ENCODE data around the gene SEZ6L.
A peak's percentile ranks its signal among the peaks of the same experiment; 100 is the strongest.
"Not testable (repeated sequence)": the region's sequence is repeated elsewhere in the genome, so short reads cannot be mapped to it uniquely, and the experiment has no call there.

SEZ6L gene

DNA sequence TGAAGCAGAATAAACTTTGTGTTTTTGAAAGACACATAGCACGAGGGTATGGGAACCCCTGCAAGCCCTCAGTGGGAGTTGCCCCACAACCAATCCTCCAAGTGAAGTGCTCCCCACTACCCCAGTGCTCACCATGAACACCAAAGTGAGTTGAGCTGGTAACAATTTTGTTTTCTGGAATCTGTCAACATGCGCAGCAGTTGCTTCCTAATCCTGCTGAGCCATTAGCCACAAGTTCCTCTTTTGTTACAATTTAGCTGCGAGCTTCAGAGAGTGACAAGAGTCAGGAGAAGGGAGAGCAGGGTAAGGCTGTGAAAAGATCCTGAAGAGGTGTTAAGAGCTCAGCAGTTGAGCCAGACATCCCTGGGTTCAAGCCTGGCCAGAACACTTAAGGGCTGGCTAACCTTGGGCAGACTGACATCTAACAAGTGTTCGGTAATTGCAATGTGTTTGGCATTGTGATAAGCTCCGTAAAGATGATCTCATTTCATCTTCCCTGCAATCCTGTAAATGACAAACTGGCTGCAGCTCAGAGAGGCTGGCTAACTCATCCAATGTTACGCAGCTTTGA lies 235.7 kb downstream of the SEZ6L start:
- TF ChIP-seq POLR2AphosphoS5 (IDR thresholded peaks at IDR 0.05; ENCODE audit: low read depth): no peak
- TF ChIP-seq SPI1 (IDR thresholded peaks at IDR 0.05; ENCODE audit: borderline replicate concordance, low read depth): peak; percentile 57; the same call in 1 of the 2 replicates
- no peaks in the 10 kb centered on the region for H3K27me3 ChIP-seq (ENCODE audit: insufficient read depth, poor library complexity, severe bottlenecking)
- H3K4me3 ChIP-seq (replicated peaks; ENCODE audit: insufficient read depth, low read length): no peak overlapping the region
- DNase-seq (ENCODE audit: low read depth in 1 of 2, low spot score in 1 of 2): peak; percentile 44 to 81
- no peak overlapping the region for H3K27ac ChIP-seq (replicated peaks)

DNA sequence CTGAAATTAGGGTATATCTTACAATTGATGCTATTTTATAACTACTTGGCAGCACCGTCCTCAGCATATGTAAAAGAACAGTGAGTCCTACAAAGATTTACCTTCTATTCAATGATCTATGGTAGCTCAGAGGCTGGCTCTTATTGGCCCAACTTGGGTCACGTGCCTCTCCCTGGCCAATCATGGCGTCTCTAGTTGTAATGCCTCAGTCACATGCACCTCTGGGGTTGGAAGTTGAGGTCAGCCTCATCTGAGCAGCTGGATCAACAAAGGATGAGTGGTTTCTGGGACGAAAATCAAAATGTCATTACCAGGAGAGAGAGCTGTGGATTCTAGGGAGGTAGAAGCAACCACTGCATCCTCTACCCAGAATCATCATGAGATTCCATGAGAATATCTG lies 236.9 kb downstream of the SEZ6L start:
- no peak overlapping the region for H3K27ac ChIP-seq (replicated peaks)
- H3K27me3 ChIP-seq (ENCODE audit: insufficient read depth, poor library complexity, severe bottlenecking): no peaks in the 10 kb centered on the region
- no peak for DNase-seq (ENCODE audit: low read depth in 1 of 2, low spot score in 1 of 2)
- H3K4me3 ChIP-seq (replicated peaks; ENCODE audit: insufficient read depth, low read length): no peak overlapping the region
- TF ChIP-seq, protein P1, sequence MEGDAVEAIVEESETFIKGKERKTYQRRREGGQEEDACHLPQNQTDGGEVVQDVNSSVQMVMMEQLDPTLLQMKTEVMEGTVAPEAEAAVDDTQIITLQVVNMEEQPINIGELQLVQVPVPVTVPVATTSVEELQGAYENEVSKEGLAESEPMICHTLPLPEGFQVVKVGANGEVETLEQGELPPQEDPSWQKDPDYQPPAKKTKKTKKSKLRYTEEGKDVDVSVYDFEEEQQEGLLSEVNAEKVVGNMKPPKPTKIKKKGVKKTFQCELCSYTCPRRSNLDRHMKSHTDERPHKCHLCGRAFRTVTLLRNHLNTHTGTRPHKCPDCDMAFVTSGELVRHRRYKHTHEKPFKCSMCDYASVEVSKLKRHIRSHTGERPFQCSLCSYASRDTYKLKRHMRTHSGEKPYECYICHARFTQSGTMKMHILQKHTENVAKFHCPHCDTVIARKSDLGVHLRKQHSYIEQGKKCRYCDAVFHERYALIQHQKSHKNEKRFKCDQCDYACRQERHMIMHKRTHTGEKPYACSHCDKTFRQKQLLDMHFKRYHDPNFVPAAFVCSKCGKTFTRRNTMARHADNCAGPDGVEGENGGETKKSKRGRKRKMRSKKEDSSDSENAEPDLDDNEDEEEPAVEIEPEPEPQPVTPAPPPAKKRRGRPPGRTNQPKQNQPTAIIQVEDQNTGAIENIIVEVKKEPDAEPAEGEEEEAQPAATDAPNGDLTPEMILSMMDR (IDR thresholded peaks at IDR 0.05; ENCODE audit: insufficient read depth, low read length): no peak
- TF ChIP-seq SPI1 (IDR thresholded peaks at IDR 0.05; ENCODE audit: borderline replicate concordance, low read depth) (no peak), GABPA (IDR thresholded peaks at IDR 0.05; ENCODE audit: low read depth) (no peak), POLR2AphosphoS5 (IDR thresholded peaks at IDR 0.05; ENCODE audit: low read depth) (no peak)
- TF ChIP-seq, protein P2, sequence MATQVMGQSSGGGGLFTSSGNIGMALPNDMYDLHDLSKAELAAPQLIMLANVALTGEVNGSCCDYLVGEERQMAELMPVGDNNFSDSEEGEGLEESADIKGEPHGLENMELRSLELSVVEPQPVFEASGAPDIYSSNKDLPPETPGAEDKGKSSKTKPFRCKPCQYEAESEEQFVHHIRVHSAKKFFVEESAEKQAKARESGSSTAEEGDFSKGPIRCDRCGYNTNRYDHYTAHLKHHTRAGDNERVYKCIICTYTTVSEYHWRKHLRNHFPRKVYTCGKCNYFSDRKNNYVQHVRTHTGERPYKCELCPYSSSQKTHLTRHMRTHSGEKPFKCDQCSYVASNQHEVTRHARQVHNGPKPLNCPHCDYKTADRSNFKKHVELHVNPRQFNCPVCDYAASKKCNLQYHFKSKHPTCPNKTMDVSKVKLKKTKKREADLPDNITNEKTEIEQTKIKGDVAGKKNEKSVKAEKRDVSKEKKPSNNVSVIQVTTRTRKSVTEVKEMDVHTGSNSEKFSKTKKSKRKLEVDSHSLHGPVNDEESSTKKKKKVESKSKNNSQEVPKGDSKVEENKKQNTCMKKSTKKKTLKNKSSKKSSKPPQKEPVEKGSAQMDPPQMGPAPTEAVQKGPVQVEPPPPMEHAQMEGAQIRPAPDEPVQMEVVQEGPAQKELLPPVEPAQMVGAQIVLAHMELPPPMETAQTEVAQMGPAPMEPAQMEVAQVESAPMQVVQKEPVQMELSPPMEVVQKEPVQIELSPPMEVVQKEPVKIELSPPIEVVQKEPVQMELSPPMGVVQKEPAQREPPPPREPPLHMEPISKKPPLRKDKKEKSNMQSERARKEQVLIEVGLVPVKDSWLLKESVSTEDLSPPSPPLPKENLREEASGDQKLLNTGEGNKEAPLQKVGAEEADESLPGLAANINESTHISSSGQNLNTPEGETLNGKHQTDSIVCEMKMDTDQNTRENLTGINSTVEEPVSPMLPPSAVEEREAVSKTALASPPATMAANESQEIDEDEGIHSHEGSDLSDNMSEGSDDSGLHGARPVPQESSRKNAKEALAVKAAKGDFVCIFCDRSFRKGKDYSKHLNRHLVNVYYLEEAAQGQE (IDR thresholded peaks at IDR 0.05; ENCODE audit: insufficient replicate concordance, low read depth): no peak

DNA sequence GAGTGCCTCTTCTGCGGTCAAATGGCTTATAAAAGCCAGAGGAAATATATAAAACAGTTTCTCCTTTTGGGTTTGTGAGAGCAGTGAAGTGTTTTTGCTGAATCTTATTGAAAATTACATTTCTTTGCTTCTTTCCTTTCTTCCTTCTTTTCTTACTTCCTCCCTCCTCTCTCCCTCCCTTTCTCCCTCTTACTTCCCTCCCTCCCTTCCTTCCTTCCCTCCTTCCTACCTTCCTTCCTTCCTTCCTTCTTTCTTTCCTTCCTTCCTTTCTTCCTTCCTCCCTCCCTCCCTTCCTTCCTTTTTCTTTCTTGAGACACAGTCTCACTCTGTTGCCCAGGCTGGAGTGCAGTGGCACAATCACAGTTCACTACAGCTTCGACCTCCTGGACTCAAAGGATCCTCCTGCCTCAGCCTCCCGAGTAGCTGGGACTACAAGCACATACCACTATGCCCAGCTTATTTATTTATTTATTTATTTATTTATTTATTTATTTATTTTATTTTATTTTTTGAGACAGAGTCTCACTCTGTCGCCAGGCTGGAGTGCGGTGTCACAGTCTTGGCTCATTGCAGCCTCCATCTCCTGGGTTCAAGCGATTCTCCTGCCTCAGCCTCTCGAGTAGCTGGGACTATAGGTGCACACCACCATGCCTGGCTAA lies 239.4 kb downstream of the SEZ6L start:
- not testable (repeated sequence) for H3K27me3 ChIP-seq (ENCODE audit: insufficient read depth, poor library complexity, severe bottlenecking); H3K4me3 ChIP-seq (replicated peaks; ENCODE audit: insufficient read depth, low read length); H3K27ac ChIP-seq (replicated peaks); DNase-seq (ENCODE audit: low read depth in 1 of 2, low spot score in 1 of 2)

DNA sequence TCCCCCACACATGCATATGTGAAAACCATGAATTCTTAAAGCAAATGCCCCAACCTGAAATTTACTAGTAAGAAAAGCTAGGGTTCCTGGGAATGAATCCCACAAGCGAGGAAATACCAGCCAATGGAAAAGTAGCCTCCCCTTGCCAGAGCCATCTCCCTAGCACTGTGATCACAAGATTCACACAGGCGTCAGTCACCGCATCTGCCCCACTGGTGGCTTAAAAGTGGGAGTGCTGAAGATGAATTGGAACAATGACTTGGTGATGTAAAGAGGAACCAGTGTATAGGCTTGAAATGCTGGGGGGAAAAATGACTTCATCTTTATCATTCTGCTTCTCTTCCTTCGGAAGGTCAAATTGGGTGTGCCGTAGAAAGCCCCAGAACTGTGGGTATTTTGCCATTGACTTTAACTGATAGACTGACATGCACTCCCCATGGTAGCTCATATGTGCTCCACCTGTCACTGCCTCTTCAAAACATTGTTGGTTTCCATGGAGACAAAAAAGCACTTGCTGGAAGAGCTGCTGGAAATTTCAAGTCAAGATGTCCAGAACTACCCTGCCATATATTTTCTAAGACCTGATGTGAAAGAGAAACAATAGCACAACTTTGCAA lies 240.6 kb downstream of the SEZ6L start:
- DNase-seq (ENCODE audit: low read depth in 1 of 2, low spot score in 1 of 2): no peak
- TF ChIP-seq POLR2AphosphoS5 (IDR thresholded peaks at IDR 0.05; ENCODE audit: low read depth) (no peak), SPI1 (IDR thresholded peaks at IDR 0.05; ENCODE audit: borderline replicate concordance, low read depth) (no peak), GABPA (IDR thresholded peaks at IDR 0.05; ENCODE audit: low read depth) (no peak)
- TF ChIP-seq, protein P1 (IDR thresholded peaks at IDR 0.05; ENCODE audit: insufficient read depth, low read length): no peak
- TF ChIP-seq, protein P2 (IDR thresholded peaks at IDR 0.05; ENCODE audit: insufficient replicate concordance, low read depth): no peak
- H3K27ac ChIP-seq (replicated peaks): no peak overlapping the region
- H3K27me3 ChIP-seq (ENCODE audit: insufficient read depth, poor library complexity, severe bottlenecking): no peaks in the 10 kb centered on the region
- H3K4me3 ChIP-seq (replicated peaks; ENCODE audit: insufficient read depth, low read length): no peak overlapping the region
